GM18858 (cell line): Measurements from ENCODE around the gene VNN1.
A peak's percentile ranks its signal among the peaks of the same experiment; 100 is the strongest.
"Not testable (repeated sequence)": the region's sequence is repeated elsewhere in the genome, so short reads cannot be mapped to it uniquely, and the experiment has no call there.

Experiments used
- ATAC-seq: cut with Tn5 transposase; IDR thresholded peaks from one replicate; pipeline ENCODE4 v1.9.1; 2021; ENCODE audit not compliant: unreplicated experiment

Gene VNN1

GRCh38 chr6:132675002-132675401, 38.9 kb downstream of the VNN1 start:
- no peak for ATAC-seq

- no peak for ATAC-seq
Observed at GRCh38 chr6:132673376-132674094, 40.3 kb downstream of the VNN1 start.

GRCh38 chr6:132671295-132671694, 42.6 kb downstream of the VNN1 start:
- no peak for ATAC-seq

- ATAC-seq: no peak
Observed at GRCh38 chr6:132669690-132670291, 44.1 kb downstream of the VNN1 start.

GRCh38 chr6:132666118-132666517, 47.7 kb downstream of the VNN1 start:
- ATAC-seq: no peak

- no peak for ATAC-seq
Observed at GRCh38 chr6:132664309-132665034, 49.4 kb downstream of the VNN1 start.

- ATAC-seq: no peak
Observed at GRCh38 chr6:132663661-132664060, 50.2 kb downstream of the VNN1 start.

GRCh38 chr6:132661906-132662305, 51.9 kb downstream of the VNN1 start:
- ATAC-seq: no peak

GRCh38 chr6:132659082-132659481, 54.8 kb downstream of the VNN1 start, which contains the start of gene TAAR1:
Gene TAAR1 (minus strand): TSS chr6:132659182. CDS start chr6:132646003, 13,179 bp downstream.
- ATAC-seq: no peak

- peak; percentile 30 for ATAC-seq
Observed at GRCh38 chr6:132651062-132651461, 62.8 kb downstream of the VNN1 start.

- ATAC-seq: no peak
Observed at GRCh38 chr6:132650429-132650828, 63.4 kb downstream of the VNN1 start.

GRCh38 chr6:132648828-132649227, 65.0 kb downstream of the VNN1 start:
- no peak for ATAC-seq

GRCh38 chr6:132648356-132648755, 65.5 kb downstream of the VNN1 start:
- peak; percentile 79 for ATAC-seq

GRCh38 chr6:132643547-132643946, 70.3 kb downstream of the VNN1 start:
- no peak for ATAC-seq

- not testable (repeated sequence) for ATAC-seq
Observed at GRCh38 chr6:132637135-132637534, 76.7 kb downstream of the VNN1 start.

- not testable (repeated sequence) for ATAC-seq
Observed at GRCh38 chr6:132635906-132636305, 77.9 kb downstream of the VNN1 start.

- ATAC-seq: not testable (repeated sequence)
Observed at GRCh38 chr6:132635288-132635687, 78.6 kb downstream of the VNN1 start.

GRCh38 chr6:132634796-132635195, 79.1 kb downstream of the VNN1 start:
- no peak for ATAC-seq

- ATAC-seq: no peak
Observed at GRCh38 chr6:132633362-132633761, 80.5 kb downstream of the VNN1 start.
